ENCODE results near the gene POLA1.

POLA1 gene

DNA sequence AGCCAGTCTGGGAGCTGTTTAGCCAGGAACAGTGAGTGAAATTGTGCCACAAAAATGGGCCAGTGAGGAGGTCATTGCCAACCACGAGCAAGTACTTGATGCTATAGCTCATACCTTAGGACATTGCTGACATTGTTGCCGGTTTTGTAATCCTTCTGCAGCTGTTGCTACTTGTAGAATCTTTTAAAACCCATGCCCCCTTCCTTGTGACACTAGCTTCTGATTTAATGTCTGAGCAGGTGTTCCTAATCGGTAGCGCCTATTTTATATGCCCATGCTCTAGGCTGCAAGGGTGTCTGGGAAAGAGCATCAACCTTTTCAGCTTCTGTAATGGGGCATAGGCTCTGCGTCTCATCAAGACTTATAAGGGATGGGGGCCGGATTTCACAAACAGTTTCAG lies 2.6 kb downstream of the POLA1 start:
- no peak for DNase-seq (ENCODE audit: low spot score)

DNA sequence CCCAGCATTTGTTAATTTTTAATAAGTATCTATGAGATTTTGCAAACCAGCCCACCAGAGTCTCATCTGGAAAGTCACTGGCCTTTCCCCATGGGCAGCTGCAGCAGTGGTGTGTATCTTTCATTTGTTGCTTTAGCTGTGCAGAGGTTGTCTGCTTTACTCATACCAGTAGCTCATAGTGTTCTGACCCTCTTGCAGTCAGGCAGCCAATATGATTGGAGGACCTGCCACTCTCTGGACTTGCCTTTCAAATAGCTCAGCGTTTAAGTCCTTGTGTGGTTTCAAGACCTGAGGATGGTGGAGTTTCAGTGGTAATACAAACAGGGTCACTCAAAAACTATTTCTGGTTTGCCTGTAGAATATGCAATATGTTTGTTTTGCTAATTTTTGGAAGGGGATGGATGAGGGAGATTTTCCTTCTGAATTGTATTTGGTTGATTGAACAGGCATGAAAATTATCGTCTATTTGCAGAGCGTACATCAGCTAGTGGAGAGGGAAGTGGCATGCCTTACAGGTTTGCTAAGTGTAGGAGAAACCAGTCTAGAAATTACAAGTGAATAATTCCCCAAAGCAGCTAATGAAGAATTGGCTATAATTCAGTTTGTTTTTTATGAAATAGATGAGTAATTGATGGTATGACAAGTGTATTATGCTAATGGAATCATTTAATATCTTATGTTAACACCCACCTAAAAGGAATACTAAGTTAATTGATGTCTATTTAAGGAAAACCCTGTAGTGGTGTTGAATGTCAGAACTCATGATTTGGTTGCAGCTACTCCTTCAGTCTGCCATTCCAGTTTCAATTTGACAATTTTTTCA lies 8.9 kb downstream of the POLA1 start:
- no peak for DNase-seq (ENCODE audit: low spot score)

DNA sequence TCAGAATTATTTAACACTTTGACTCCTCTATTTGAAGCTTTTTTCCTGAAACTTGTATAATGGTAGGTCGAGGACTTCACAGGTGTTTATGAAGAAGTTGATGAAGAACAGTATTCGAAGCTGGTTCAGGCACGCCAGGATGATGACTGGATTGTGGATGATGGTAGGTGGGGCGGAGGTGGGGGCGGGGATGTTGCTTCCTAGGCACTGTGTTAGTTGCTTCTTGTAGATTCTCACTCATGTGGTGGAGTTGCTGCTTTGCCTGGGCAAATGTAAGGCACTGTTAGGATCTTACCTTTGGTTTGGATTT lies 9.4 kb downstream of the POLA1 start:
- no peak for DNase-seq (ENCODE audit: low spot score)

DNA sequence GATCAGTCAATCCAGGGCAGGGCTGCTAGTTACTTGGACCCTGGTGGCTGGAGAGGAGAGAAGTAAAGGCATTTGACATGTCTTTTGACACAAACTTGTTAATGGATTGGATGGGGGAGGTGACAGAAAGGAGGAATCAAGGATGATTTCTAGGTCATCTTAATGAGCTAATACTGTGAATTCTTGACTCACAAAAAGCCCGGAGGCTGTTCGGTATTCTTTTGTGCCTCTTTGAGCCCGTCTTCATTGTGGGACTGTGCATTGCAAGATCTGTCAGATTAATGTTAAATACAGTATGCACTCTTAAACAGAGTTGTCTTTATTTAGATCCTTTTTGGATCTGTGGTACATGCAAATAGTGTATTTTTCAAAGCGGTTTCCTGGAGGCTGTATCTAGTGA lies 25.1 kb downstream of the POLA1 start:
- DNase-seq (ENCODE audit: low spot score): no peak

DNA sequence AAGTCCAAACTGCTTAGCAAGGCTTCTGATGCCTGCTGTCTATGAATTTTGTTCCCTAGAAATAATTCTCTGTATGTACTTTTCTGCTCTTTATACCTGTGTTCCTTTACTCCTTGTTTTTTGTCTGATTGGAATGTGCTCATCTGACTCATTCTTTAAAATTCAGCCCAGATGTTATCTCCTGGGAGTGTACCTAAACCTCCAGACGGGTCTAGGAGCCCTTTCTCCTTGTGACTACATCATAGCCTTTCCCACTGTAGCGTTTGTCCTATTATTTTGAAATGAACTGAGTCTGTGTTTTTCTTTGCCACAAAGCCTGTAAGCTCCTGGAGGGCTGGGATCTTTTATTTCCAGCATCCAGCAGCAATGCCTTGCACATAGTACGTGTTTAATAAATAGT lies 26.3 kb downstream of the POLA1 start:
- DNase-seq (ENCODE audit: low spot score): no peak

DNA sequence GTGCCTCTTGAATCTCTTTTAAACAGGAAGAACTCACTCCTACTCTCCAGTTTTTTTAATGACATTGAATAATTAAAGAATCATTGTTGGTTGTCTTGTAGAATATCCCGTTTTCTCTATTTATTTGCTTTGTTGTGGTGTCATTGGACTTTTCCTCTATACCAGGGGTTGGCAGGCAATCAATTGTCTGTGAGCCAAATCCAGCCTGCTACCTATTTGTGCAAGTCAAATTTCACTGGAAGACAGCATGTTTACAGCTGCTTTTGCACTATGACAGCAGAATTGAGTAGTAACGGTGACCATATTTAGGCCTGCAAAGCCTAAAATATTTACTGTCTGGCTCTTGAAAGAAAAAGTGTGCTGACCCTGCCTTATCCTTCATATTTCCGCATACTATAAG lies 34.8 kb downstream of the POLA1 start:
- no peak for DNase-seq (ENCODE audit: low spot score)

DNA sequence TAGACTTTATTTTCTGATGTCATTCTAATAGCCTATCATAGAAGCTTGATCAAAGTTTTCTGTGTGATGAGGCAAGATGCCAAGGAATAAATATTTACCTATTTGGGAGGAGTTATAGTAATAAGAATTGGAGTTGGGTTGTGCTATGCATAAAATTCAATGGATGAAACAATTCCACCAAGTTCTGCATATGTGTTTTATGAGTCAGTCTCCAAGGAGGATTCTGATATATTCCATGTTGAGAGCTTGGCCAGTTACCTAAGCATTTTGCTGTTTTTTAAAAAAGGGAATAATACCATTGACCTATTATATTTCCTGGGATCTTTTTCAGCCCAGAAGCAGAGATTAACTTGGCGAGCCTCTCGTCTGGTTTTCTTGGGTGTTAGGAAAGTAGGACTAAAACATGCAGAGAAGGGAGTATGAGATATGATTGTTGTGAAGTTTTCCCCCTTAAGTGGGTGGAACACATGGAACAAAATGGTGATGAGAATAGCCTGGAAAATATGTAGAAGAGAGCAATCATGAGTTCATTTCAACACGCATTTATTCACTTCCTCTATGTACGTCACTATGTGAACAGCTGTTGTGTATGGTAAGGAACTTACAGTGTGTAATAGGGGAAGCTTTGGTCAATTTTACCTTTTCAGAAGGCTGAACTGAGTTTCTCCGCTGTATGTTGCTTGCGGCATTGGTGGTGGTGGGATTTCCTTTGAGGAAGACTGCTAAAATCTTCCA lies 39.2 kb downstream of the POLA1 start:
- no peak for DNase-seq (ENCODE audit: low spot score)

DNA sequence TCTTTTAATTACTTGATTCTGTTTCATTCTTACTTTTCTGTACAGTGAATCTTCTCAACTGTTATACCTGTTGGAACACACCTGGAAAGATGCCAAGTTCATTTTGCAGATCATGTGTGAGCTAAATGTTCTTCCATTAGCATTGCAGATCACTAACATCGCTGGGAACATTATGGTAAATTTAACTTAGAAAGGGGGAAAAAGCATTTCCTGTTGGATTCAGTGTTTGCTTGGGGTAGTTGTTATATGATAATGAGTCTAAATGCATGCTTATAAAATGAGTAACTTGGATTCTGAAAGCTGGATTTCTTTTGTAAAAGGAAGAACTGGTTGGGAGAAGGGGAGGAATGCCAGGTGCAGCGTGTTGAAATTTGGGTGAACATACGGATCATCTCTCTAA lies 47.6 kb downstream of the POLA1 start:
- no peak for DNase-seq (ENCODE audit: low spot score)

DNA sequence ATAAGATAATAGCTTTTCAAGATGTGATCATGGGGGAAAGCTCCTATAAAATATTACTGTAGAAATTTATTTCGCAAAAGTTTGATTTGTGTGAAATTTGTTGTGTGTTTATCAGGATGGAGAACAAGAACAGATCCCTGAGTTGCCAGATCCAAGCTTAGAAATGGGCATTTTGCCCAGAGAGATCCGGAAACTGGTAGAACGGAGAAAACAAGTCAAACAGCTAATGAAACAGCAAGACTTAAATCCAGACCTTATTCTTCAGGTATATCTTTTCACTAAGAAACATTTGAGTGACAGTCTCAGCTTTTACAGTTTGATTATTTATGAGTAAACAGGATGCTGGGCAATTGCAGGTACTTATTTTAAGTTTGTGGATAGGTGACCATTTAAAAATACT lies 54.5 kb downstream of the POLA1 start:
- no peak for DNase-seq (ENCODE audit: low spot score)

DNA sequence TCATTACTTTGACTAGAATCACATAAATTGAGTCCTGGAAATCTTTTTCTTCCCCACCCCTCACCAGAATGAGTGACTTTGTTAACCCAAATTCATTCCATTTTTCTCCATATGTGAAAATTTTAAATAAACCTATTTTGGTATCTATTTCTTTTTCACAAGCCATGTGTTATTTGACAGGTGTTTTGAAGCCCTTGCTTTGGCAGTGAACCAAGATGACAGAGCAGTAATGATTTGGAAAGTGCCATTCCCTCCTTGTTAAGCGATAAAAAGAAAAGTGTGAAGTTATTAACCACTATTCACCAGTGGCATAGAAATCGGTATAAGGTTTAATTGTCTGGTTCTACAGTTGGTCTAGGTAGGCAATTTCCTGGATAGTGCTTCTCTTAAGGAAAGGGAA lies 66.1 kb downstream of the POLA1 start:
- DNase-seq (ENCODE audit: low spot score): no peak

DNA sequence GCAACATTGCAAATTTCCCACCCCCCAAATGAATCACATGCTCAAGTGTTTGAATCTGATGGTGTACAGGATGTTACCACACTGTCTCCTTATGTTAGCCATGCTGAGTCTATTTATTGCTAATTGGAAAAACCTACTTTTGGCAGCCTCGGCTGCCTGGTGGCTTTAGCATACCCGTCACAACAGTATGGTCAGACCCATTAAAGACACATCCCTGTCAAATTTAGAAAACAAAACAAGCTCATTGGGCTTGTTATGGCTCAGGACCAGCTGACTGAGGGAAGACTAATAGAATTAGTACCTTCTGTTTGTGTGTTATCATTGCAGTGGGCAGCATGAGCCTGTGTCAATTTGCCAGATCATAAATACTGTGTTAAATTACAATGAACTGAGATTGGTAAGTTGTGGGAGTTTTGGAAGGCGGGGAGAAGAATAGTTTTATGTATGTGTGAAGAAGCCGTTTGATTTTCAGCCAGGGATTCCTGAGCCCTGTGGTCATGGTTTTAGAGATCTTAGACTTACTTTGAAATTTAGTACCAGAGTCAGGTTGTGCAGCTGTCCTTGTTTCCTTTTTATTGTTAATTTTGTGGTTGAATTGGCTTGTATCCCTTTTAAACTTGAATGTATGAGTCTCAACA lies 66.8 kb downstream of the POLA1 start:
- DNase-seq (ENCODE audit: low spot score): no peak

DNA sequence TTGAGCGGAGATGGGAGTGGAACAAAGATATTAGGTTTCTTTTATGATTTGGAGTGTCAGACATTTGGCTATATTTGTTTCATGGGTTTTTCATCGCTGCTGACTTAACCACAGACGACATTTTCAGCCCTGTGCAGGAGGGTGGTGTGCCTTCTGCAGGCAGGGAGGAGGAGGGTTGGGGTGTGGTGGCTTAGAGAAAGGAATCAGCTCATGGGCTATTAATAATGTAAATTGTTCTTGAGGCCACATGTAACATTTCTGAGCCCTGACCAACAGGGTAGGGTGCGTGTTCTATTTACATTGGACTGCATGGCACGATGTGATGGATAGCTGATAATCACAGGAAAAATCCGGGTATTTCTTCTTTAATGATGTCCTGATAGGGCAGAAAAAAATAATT lies 67.6 kb downstream of the POLA1 start:
- no peak for DNase-seq (ENCODE audit: low spot score)

DNA sequence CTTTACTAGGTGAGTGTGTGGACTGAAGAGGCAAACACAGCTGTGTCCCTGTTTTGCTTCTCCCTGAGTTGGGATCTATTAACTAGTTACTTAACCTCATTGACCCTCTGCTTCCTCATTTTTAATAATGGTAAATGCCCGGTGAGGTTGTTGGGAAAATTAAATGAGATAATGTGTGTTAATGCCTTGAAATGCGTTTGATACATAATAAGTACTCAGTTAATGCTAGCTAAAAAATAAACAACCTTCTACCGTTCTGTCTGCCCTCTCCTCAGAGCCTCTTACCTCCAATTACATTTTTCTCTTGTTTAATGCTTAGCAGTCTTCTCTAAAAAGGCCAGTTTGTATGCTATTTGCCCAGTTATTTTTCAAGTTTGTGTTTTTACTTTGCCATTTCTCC lies 70.3 kb downstream of the POLA1 start:
- DNase-seq (ENCODE audit: low spot score): no peak

DNA sequence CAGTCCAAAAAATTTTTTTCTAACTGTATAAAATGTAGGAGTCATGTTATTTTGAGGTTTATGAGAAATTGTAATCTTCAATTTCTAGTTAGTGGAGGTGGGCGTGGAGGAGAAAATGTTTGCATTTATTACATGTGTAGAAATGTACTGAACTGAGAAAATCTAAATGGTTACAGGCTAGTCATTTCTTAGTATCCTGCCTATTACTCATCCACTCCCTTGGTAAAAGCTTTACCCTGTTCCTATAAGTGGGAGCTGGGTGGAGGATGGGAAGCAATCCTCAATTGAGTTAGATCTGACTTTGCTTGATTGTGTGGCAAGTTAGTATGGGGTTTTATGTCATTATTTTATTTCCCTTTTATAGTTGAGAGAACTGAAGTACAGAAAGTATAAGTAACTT lies 73.8 kb downstream of the POLA1 start:
- no peak for DNase-seq (ENCODE audit: low spot score)

DNA sequence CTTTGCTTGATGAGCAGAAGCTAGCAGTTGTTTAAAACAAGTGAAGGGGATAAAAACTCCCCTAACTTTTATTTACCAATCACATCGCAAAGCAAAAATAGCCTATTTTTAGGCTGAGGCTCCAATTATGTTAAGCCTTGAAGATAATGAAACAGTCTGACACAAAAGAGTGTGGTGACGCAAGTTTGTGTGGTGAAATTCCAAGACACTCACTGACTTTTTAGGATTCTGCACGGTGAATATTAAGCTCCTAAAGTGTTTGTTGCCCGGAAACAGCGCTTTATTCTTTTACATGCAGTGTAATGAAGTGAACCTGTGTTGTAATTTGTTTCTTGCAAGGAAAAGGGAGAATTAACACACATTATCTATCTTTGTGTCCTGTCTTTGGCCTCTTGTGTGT lies 74.8 kb downstream of the POLA1 start:
- DNase-seq (ENCODE audit: low spot score): no peak

DNA sequence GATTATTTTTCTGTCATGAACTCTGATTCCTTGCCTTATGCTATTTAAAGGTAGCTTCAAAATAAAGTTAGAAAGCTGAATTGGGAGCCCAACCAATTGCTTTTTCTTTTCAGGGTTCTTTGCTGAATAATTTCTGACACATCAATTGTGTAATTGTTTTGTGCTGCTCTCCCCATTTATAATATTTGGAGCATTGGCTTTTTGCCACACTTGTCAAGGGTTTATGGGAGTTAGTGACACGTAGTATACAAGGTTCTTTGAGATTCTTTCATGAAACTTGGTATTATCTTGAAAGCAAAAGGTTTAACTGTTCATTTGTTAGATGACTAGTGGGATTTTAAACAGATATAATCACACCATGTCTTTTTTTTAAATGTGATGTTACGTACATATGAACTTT lies 80.9 kb downstream of the POLA1 start:
- DNase-seq (ENCODE audit: low spot score): no peak

DNA sequence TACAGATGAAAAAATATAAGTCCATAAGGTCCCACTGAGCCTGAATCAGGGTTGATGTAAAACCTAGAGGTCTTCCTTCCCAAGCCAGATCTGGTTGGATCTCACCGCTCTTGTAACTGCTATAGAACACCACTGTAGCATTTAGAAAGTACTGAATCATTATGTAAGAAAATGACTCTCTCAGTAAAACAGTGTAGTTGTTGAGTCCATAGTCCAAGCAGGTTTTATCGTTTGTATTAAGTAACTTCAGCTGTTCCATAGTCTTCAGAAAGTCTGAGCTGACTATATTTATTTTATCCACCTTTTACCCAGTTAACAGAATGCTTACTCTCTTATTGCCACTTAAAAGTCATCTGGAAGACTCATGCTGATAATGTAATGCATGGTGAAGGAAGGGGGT lies 82.2 kb downstream of the POLA1 start:
- DNase-seq (ENCODE audit: low spot score): no peak

DNA sequence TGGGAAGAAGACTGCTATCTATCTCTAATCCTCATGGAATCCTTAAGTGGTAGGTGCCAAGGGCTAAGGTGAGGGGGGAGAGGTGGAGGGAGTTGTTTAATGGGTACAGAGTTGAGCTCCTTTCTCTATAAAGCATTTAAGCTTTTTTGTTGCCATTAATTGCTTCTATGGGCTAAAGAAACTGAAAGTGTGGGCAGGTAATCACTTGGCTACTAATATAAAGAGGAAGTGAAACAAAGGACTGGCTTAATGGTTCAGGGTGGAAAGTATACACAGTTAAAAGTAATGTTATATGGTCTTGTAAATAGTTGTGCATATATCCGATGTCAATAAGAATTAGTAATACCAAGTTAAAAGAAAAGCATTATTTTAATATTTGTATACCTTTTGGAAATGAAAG lies 83.9 kb downstream of the POLA1 start:
- DNase-seq (ENCODE audit: low spot score): no peak

DNA sequence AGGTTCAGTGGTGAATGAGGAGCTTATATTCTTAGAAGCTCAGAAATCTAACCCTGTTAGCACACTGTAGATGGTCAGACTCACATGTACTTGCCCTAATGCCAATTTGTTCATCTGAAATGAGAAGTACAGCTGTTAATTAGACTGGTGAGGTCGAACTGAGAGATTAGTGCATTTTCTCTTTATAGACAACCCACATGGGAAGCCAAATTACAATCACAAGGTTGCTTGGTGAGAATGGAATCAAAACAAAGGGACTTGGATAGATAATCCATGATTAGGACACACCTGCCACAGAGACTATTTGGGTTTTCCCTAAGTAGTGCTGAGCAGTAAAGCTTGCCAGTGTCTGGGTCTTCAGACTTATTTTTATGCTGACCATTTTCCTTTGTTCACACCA lies 88.3 kb downstream of the POLA1 start:
- DNase-seq (ENCODE audit: low spot score): no peak

DNA sequence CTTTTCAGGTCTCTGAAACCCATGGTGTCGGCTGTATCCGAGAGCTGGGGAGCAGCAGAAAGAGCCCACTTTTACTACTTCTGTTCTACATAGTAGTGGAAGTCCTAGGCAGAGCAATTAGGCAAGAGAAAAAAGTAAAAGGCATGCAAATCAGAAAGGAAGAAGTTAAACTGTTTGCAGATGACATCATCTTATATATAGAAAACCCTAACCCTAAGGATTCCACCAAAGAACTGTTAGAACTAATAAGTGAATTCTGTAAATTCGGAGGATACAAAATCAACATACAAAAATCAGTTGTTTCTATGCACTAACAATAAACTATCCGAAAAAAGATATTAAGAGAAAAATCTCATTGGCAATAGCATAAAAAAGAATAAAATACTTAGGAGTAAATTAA lies 95.3 kb downstream of the POLA1 start:
- DNase-seq (ENCODE audit: low spot score): no peak

DNA sequence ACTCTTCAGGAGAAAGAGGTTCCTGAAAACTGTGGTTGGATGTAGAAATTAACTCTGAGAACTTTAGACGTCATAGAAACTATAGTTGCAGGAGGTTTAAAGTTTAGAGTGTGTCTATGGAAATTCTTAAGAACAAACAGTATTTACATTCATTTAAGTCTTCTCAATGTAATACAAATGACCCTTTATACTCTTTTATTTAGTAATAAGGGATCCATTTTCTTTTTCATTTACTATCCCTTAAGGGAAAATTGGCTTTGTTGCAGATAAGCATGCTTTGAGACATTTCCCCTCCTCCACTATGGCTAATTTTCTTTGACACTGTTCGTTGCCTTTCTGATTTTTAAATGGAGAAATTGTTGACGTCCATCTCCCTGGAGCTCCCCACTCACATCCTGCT lies 96.4 kb downstream of the POLA1 start:
- DNase-seq (ENCODE audit: low spot score): no peak

DNA sequence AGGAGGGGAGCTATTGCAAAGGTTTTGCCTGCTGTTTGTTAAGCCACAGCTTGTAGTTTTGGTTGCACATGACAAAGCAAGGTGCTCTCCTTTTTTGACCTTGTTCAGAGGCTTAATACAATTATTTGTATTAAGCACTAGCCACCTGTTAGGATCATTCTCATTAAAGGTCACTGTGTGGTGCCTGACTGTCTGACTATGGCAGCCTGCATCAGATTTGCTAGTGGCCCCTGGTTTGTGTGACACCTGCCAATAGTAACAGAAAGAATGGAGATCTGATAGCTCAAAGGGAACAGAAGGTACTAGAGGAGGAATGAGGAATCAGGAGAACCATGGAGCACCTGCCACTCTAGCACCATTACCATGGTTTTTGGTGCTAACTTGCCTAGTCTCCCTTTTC lies 102.5 kb downstream of the POLA1 start:
- no peak for DNase-seq (ENCODE audit: low spot score)

DNA sequence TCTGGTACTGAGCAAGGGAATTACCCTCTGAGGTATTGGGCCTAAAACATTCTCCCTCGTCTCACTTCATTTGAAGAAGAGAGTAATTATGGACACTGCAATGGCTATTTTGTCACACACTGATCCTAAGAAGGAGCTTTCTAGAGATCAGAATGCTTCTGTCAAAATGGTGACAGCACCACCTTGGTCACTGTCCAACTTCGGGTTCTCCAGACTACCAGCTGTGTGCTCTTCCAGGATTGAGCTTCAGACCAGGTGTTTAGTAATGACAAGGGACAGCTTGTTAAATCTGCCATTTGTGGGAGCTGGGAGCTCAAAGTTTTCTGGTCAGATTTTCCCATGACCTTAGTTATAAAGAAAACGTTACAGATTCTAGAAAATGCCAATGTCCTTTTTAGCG lies 105.4 kb downstream of the POLA1 start:
- no peak for DNase-seq (ENCODE audit: low spot score)

DNA sequence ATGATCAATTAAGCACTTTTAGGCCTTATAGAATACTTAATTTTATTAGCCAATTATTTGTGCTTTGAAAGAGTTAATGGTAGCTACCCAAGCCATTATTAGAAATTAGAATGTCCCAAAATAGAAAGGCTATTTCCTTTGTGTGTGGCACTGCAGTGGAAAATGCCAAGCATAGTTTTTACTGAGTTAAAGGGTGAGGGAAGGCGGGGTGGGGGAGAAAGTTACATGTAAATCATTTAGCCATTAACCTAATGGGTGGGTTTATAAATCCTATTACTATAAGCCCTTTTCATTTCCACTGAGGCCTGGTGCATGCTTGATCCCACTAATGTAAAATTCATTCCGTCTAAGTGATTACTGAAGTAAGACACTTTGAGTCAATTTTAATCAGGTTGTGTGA lies 105.8 kb downstream of the POLA1 start:
- no peak for DNase-seq (ENCODE audit: low spot score)
